Liver (tissue), 9 donors: ENCODE measurements around the gene TPSG1. TPM values are rescaled to one million over a fixed set of nuclear protein-coding genes. Genes with fewer than 3 reads are reported as not detected.

Experiments
- DNase-seq: peaks from one replicate; pipeline ENCODE4 v3.0.0-alpha.2; 2017; ENCODE audit warnings: low spot score
- H3K27ac ChIP-seq, 2 donors: one replicate each; pipeline ENCODE4 v1.7.0; 2013; ENCODE audit warnings: inconsistent platforms in 2 of 2, low read length in 2 of 2, control low read depth in 1 of 2, low read depth in 1 of 2, mild to moderate bottlenecking in 1 of 2
- H3K27me3 ChIP-seq, 4 donors: one replicate each; pipeline versions ENCODE4 v1.6.1 to v1.7.0; 2013; ENCODE audit warnings: low read length in 3 of 4, inconsistent platforms in 1 of 4, mild to moderate bottlenecking in 1 of 4, moderate library complexity in 1 of 4; ENCODE audit not compliant: control insufficient read depth in 4 of 4, insufficient read depth in 4 of 4
- H3K36me3 ChIP-seq, 4 donors: one replicate each; pipeline versions ENCODE4 v1.6.1 to v1.7.0; 2013; ENCODE audit warnings: low read length in 3 of 4, mild to moderate bottlenecking in 3 of 4, low read depth in 1 of 4, moderate library complexity in 1 of 4; ENCODE audit not compliant: control insufficient read depth in 4 of 4, insufficient read depth in 3 of 4
- H3K4me1 ChIP-seq, 4 donors: one replicate each; pipeline versions ENCODE4 v1.6.1 to v1.7.0; 2013; ENCODE audit warnings: low read length in 3 of 4, mild to moderate bottlenecking in 3 of 4, moderate library complexity in 1 of 4; ENCODE audit not compliant: control insufficient read depth in 4 of 4, insufficient read depth in 4 of 4
- H3K4me3 ChIP-seq, 3 donors: one replicate each; pipeline versions ENCODE4 v1.6.1 to v1.7.0; 2013; ENCODE audit warnings: low read length in 3 of 3, control low read depth in 1 of 3, low read depth in 1 of 3, mild to moderate bottlenecking in 1 of 3
- H3K9ac ChIP-seq, 2 donors: one replicate each; pipeline ENCODE4 v1.7.0; 2013; ENCODE audit warnings: low read length in 2 of 2, mild to moderate bottlenecking in 2 of 2, moderate library complexity in 2 of 2, control low read depth in 1 of 2, low read depth in 1 of 2
- H3K9me3 ChIP-seq, 4 donors: one replicate each; pipeline versions ENCODE4 v1.6.1 to v1.7.0; 2013; ENCODE audit warnings: low read length in 3 of 4; ENCODE audit not compliant: control insufficient read depth in 4 of 4
- EGR1 ChIP-seq, 2 donors: IDR thresholded peaks; 2 replicates each; pipeline ENCODE4 v1.6.1; 2016 to 2018; ENCODE audit warnings: antibody characterized with exemption in 2 of 2, low read depth in 2 of 2
- FOXA2 ChIP-seq: IDR thresholded peaks from 2 replicates; pipeline ENCODE4 v1.6.1; 2016; ENCODE audit warnings: antibody characterized with exemption
- GABPA ChIP-seq, 2 donors: IDR thresholded peaks in 1 of 2; conservative IDR thresholded peaks in 1 of 2; 2 replicates each; pipeline ENCODE4 v1.6.1; 2016; ENCODE audit warnings: antibody characterized with exemption in 2 of 2, mild to moderate bottlenecking in 1 of 2, moderate library complexity in 1 of 2
- HNF4A ChIP-seq, 2 donors: conservative IDR thresholded peaks; 2 replicates each; pipeline ENCODE4 v1.6.1; 2016; ENCODE audit warnings: antibody characterized with exemption in 2 of 2, mild to moderate bottlenecking in 2 of 2
- HNF4G ChIP-seq: IDR thresholded peaks from 2 replicates; pipeline ENCODE4 v1.6.1; 2016; ENCODE audit warnings: antibody characterized with exemption
- JUND ChIP-seq, 2 donors: IDR thresholded peaks; 2 replicates each; pipeline ENCODE4 v1.6.1; 2016; ENCODE audit warnings: antibody characterized with exemption in 2 of 2
- NR2F2 ChIP-seq: IDR thresholded peaks from 2 replicates; pipeline ENCODE4 v1.6.1; 2016; ENCODE audit warnings: antibody characterized with exemption
- RAD21 ChIP-seq, 2 donors: IDR thresholded peaks; 2 replicates each; pipeline ENCODE4 v1.6.1; 2016; ENCODE audit warnings: antibody characterized with exemption in 2 of 2, mild to moderate bottlenecking in 2 of 2
- REST ChIP-seq: IDR thresholded peaks from 2 replicates; pipeline ENCODE4 v1.6.1; 2016; ENCODE audit warnings: antibody characterized with exemption, mild to moderate bottlenecking
- SP1 ChIP-seq: IDR thresholded peaks from 2 replicates; pipeline ENCODE4 v1.6.1; 2018; ENCODE audit warnings: antibody characterized with exemption, mild to moderate bottlenecking
- TAF1 ChIP-seq: conservative IDR thresholded peaks from 2 replicates; pipeline ENCODE4 v1.6.1; 2016; ENCODE audit warnings: antibody characterized with exemption, mild to moderate bottlenecking
- YY1 ChIP-seq: IDR thresholded peaks from 2 replicates; pipeline ENCODE4 v1.6.1; 2016; ENCODE audit warnings: antibody characterized with exemption, mild to moderate bottlenecking
- WGBS: extraction: QIAGEN DNeasy Blood & Tissue Kit; methylation state at CpG from one replicate; pipeline ENCODE4 v1.1.7; 2013; 5-methylcytosine and 5-hydroxymethylcytosine counted together
- polyA plus RNA-seq, 2 donors: library from polyadenylated mRNA; stranded (reverse) in 1 of 2; unstranded in 1 of 2; fragments of 200-250 nt in 1 of 2; fragments of >200 nt in 1 of 2; fragmentation: Nextera tagmentation in 1 of 2; extraction: Ambion mirVana in 1 of 2; gene quantifications; one replicate each; pipeline versions ENCODE4 v1.2.1 to v1.2.3, GENCODE V29; 2013 to 2015
- total RNA-seq, 2 donors: library from RNA; depleted of rRNA; stranded (reverse); fragments of >200 nt; gene quantifications; one replicate each; pipeline ENCODE4 v1.2.3, GENCODE V29; 2014
- TF ChIP-seq, protein P1 (sequence below): fragments of 150-350 bp; IDR thresholded peaks from 2 replicates; pipeline ENCODE4 v1.5.1; 2017; ENCODE audit warnings: improper control_type of control experiment, low read depth, low read length; ENCODE audit not compliant: missing input control
- TF ChIP-seq, protein P2 (sequence below): IDR thresholded peaks from 2 replicates; pipeline ENCODE4 v1.6.1; 2016; ENCODE audit warnings: antibody characterized with exemption
- TF ChIP-seq, protein P3 (sequence below): IDR thresholded peaks from 2 replicates; pipeline ENCODE4 v1.6.1; 2016; ENCODE audit warnings: antibody characterized with exemption
- donor health status: healthy.
- donor health status: healthy.
- donor health status: healthy.
- donor health status: healthy.
- donor health status: healthy.

TPSG1 gene
- total and polyA plus RNA-seq, 4 donors = 0.55 TPM; not detected in 3

DNA sequence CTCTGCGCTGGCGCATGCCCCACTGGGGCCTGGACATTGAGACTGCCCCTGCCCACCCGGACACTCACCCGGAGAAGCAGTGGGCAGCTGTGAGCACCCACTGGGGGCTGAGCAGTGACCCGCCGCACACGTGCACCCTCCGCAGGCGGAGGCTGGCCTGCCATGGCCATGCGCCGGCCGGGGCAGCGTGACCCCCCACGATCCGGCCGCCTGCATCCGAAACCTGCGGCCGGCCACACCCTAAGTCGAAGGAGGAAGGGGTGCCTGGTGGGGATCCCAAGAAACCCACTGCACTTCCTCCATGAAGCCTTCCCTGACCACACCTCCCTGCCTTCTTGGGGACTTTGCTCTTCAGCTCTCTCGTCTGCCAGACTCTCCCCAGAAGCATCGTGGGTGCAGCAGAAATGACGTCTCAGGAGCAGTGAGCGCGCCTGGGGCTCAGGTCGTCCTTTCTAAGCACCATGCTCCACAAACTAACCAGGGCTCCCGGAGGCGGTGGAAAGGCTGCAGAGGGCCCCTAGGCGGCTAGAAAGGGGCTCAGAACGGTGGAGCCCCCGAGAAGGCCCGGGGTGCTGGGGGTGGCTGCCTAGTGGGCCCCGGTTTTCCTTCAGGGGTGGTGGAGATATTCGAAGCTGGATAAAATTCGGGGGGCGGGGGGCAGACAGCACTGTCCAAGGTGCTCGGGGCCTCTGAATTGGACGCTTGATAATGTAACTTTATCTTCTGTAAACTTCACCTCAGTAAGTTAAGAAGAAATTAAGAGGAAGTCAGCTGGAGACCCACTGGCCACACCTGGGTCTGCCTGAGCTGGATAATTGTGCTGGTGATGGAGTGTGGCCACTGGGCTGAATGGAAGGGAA lies 1.5 kb downstream of the TPSG1 start:
- Histone ChIP-seq H3K27me3 (no peaks in the 10 kb centered on the region), H3K9me3 (no peaks in the 10 kb centered on the region), H3K36me3 (peaks cover 0 to 21% (median 3%) of the 10 kb centered on the region in 4 donors), H3K4me3 (no peak overlapping the region), H3K9ac (no peak overlapping the region), H3K4me1 (peaks cover 0 to 8% (median 2%) of the 10 kb centered on the region in 4 donors), H3K27ac (no peak overlapping the region)
- 87% methylated on average over 38 of the region's 38 CpGs for WGBS
- no peak for DNase-seq
- no peak for TF ChIP-seq EGR1 (IDR thresholded peaks at IDR 0.05; ENCODE audit: low read depth in 2 of 2)
- no peak for TF ChIP-seq FOXA2
- TF ChIP-seq, protein P1, sequence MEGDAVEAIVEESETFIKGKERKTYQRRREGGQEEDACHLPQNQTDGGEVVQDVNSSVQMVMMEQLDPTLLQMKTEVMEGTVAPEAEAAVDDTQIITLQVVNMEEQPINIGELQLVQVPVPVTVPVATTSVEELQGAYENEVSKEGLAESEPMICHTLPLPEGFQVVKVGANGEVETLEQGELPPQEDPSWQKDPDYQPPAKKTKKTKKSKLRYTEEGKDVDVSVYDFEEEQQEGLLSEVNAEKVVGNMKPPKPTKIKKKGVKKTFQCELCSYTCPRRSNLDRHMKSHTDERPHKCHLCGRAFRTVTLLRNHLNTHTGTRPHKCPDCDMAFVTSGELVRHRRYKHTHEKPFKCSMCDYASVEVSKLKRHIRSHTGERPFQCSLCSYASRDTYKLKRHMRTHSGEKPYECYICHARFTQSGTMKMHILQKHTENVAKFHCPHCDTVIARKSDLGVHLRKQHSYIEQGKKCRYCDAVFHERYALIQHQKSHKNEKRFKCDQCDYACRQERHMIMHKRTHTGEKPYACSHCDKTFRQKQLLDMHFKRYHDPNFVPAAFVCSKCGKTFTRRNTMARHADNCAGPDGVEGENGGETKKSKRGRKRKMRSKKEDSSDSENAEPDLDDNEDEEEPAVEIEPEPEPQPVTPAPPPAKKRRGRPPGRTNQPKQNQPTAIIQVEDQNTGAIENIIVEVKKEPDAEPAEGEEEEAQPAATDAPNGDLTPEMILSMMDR = no peak
- no peak for TF ChIP-seq RAD21 (IDR thresholded peaks at IDR 0.05)
- TF ChIP-seq, protein P2, sequence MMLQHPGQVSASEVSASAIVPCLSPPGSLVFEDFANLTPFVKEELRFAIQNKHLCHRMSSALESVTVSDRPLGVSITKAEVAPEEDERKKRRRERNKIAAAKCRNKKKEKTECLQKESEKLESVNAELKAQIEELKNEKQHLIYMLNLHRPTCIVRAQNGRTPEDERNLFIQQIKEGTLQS = no peak
- TF ChIP-seq HNF4A (conservative IDR thresholded peaks at IDR 0.05) = no peak
- no peak for TF ChIP-seq JUND (IDR thresholded peaks at IDR 0.05)
- TF ChIP-seq SP1 = no peak
- TF ChIP-seq YY1 = no peak
- no peak for TF ChIP-seq GABPA (IDR thresholded peaks at IDR 0.05 in 1 of 2, conservative IDR thresholded peaks at IDR 0.05 in 1 of 2)
- no peak for TF ChIP-seq HNF4G
- TF ChIP-seq REST = no peak
- TF ChIP-seq TAF1 = no peak
- no peak for TF ChIP-seq NR2F2
- TF ChIP-seq, protein P3, sequence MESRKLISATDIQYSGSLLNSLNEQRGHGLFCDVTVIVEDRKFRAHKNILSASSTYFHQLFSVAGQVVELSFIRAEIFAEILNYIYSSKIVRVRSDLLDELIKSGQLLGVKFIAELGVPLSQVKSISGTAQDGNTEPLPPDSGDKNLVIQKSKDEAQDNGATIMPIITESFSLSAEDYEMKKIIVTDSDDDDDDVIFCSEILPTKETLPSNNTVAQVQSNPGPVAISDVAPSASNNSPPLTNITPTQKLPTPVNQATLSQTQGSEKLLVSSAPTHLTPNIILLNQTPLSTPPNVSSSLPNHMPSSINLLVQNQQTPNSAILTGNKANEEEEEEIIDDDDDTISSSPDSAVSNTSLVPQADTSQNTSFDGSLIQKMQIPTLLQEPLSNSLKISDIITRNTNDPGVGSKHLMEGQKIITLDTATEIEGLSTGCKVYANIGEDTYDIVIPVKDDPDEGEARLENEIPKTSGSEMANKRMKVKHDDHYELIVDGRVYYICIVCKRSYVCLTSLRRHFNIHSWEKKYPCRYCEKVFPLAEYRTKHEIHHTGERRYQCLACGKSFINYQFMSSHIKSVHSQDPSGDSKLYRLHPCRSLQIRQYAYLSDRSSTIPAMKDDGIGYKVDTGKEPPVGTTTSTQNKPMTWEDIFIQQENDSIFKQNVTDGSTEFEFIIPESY = no peak
